IMR-90 (cell line): ENCODE measurements around the gene FOXQ1. TPM values are rescaled to one million over a fixed set of nuclear protein-coding genes. Genes with fewer than 3 reads are reported as not detected.

ENCODE experiments used
- ATAC-seq: fragments of 200-7000 bp; cut with Tn5 transposase; 2 replicates; pipeline ENCODE4 v1.9.1; 2020; ENCODE audit warnings: low read depth, mild to moderate bottlenecking, moderate library complexity
- BruUV-seq: library from RNA; stranded (reverse); fragments of 400-500 nt; replicated peaks from 2 replicates; lab custom pipeline; 2021; lab: Mats Ljungman, UMichigan
- CTCF ChIA-PET: fragments of 300-600 bp; formaldehyde crosslinking; extraction: SDS; loops from one replicate; lab custom pipeline; 2021; ENCODE audit warnings: antibody characterized with exemption; lab: Yijun Ruan, JAX
- POLR2A ChIA-PET: fragments of 300-600 bp; sonication (Branson Sonifier 250); formaldehyde crosslinking; loops from one replicate; lab custom pipeline; 2022; ENCODE audit warnings: antibody characterized with exemption; ENCODE audit not compliant: unreplicated experiment; lab: Charles Lee
- DNase-seq: peaks from one replicate; pipeline ENCODE4 v3.0.0; 2013
- H2AFZ ChIP-seq: replicated peaks from 2 replicates; pipeline ENCODE3; 2013; ENCODE audit warnings: low read length, mild to moderate bottlenecking; ENCODE audit not compliant: poor library complexity
- H2AK5ac ChIP-seq: 2 replicates; pipeline ENCODE4 v1.6.1; 2013; ENCODE audit warnings: low read depth, low read length, inconsistent platforms
- H2AK9ac ChIP-seq: replicated peaks from 2 replicates; pipeline ENCODE3; 2013; ENCODE audit warnings: mild to moderate bottlenecking, low read depth, low read length, moderate library complexity; ENCODE audit not compliant: poor library complexity
- H2BK120ac ChIP-seq: 2 replicates; pipeline ENCODE4 v1.6.1; 2013; ENCODE audit warnings: low read depth, low read length, inconsistent platforms
- H2BK15ac ChIP-seq: 3 replicates; pipeline ENCODE4 v1.6.1; 2013; ENCODE audit warnings: low read depth, low read length, inconsistent platforms
- H2BK20ac ChIP-seq: 2 replicates; pipeline ENCODE4 v1.6.1; 2013; ENCODE audit warnings: low read depth, mild to moderate bottlenecking, inconsistent platforms, low read length, moderate library complexity
- H2BK5ac ChIP-seq: 2 replicates; pipeline ENCODE4 v1.6.1; 2013; ENCODE audit warnings: mild to moderate bottlenecking, low read depth, low read length, inconsistent platforms; ENCODE audit not compliant: poor library complexity, severe bottlenecking
- H3K14ac ChIP-seq: replicated peaks from 2 replicates; pipeline ENCODE4 v1.6.1; 2013; ENCODE audit warnings: low read depth, low read length, inconsistent platforms
- H3K18ac ChIP-seq: 2 replicates; pipeline ENCODE4 v1.6.1; 2013; ENCODE audit warnings: low read depth, low read length, control low read depth
- H3K23ac ChIP-seq: 2 replicates; pipeline ENCODE4 v1.6.1; 2013; ENCODE audit warnings: low read depth, low read length, inconsistent platforms
- H3K27ac ChIP-seq: 2 replicates; pipeline ENCODE4 v1.5.1; 2013; ENCODE audit warnings: mild to moderate bottlenecking, control low read depth, low read length; ENCODE audit not compliant: insufficient read depth
- H3K27me3 ChIP-seq: 2 replicates; pipeline ENCODE4 v1.6.1; 2013; ENCODE audit warnings: low read length; ENCODE audit not compliant: control insufficient read depth, insufficient read depth
- H3K36me3 ChIP-seq: 2 replicates; pipeline ENCODE4 v1.6.1; 2013; ENCODE audit warnings: low read length, mixed read lengths; ENCODE audit not compliant: control insufficient read depth, insufficient read depth
- H3K4ac ChIP-seq: 2 replicates; pipeline ENCODE4 v1.6.1; 2013; ENCODE audit warnings: low read depth, low read length, inconsistent platforms
- H3K4me1 ChIP-seq: 2 replicates; pipeline ENCODE4 v1.6.1; 2013; ENCODE audit warnings: low read length, mixed read lengths; ENCODE audit not compliant: control insufficient read depth, insufficient read depth
- H3K4me2 ChIP-seq: 2 replicates; pipeline ENCODE4 v1.6.1; 2013; ENCODE audit warnings: low read depth, mild to moderate bottlenecking, control low read depth, low read length, moderate library complexity
- H3K4me3 ChIP-seq: 2 replicates; pipeline ENCODE4 v1.5.1; 2013; ENCODE audit warnings: low read depth, mild to moderate bottlenecking, control low read depth, low read length, moderate library complexity; ENCODE audit not compliant: insufficient read depth
- H3K56ac ChIP-seq: 2 replicates; pipeline ENCODE4 v1.6.1; 2013; ENCODE audit warnings: low read length, inconsistent platforms; ENCODE audit not compliant: insufficient read depth; ENCODE audit errors: extremely low read depth
- H3K79me1 ChIP-seq, 2 experiments: 2 replicates each; pipeline ENCODE4 v1.6.1; 2013; ENCODE audit warnings: low read length in 2 of 2, inconsistent platforms in 1 of 2, low read depth in 1 of 2
- H3K9ac ChIP-seq: 2 replicates; pipeline ENCODE4 v1.6.1; 2013; ENCODE audit warnings: low read depth, low read length, control low read depth
- H3K9me1 ChIP-seq: 2 replicates; pipeline ENCODE4 v1.6.1; 2013; ENCODE audit warnings: low read length, inconsistent platforms; ENCODE audit not compliant: insufficient read depth
- H3K9me3 ChIP-seq: 2 replicates; pipeline ENCODE4 v1.6.1; 2013; ENCODE audit warnings: low read length; ENCODE audit not compliant: control insufficient read depth, insufficient read depth
- H4K20me1 ChIP-seq: 2 replicates; pipeline ENCODE4 v1.6.1; 2013; ENCODE audit warnings: low read length, inconsistent platforms; ENCODE audit not compliant: insufficient read depth
- H4K5ac ChIP-seq: 2 replicates; pipeline ENCODE4 v1.6.1; 2013; ENCODE audit warnings: mild to moderate bottlenecking, low read depth, low read length, control low read depth
- H4K8ac ChIP-seq, 2 experiments: 2 replicates each; pipeline ENCODE4 v1.6.1; 2013; ENCODE audit warnings: low read depth in 2 of 2, low read length in 2 of 2, control low read depth in 1 of 2, inconsistent platforms in 1 of 2
- H4K91ac ChIP-seq: 2 replicates; pipeline ENCODE4 v1.6.1; 2013; ENCODE audit warnings: low read depth, low read length, inconsistent platforms; ENCODE audit not compliant: insufficient read depth
- BHLHE40 ChIP-seq: fragments of 150-350 bp; IDR thresholded peaks from 2 replicates; pipeline ENCODE4 v1.6.1; 2016; ENCODE audit warnings: mild to moderate bottlenecking, low read depth, low read length
- CEBPB ChIP-seq: IDR thresholded peaks from 2 replicates; pipeline ENCODE4 v1.6.1; 2012; ENCODE audit warnings: low read depth, low read length, improper control_type of control experiment
- CHD1 ChIP-seq: IDR thresholded peaks from 2 replicates; pipeline ENCODE4 v1.6.1; 2012; ENCODE audit warnings: low read depth, low read length, improper control_type of control experiment
- FOS ChIP-seq: fragments of 150-350 bp; IDR thresholded peaks from 2 replicates; pipeline ENCODE4 v1.6.1; 2016; ENCODE audit warnings: low read depth, low read length
- MAFK ChIP-seq: IDR thresholded peaks from 2 replicates; pipeline ENCODE4 v1.6.1; 2012; ENCODE audit warnings: low read depth, low read length, improper control_type of control experiment
- MAZ ChIP-seq: IDR thresholded peaks from 2 replicates; pipeline ENCODE4 v1.6.1; 2012; ENCODE audit warnings: low read depth, mild to moderate bottlenecking, low read length, improper control_type of control experiment, moderate library complexity, borderline replicate concordance
- MXI1 ChIP-seq: IDR thresholded peaks from 2 replicates; pipeline ENCODE4 v1.6.1; 2012; ENCODE audit warnings: low read depth, mild to moderate bottlenecking, low read length, moderate library complexity, borderline replicate concordance
- NFE2L2 ChIP-seq: fragments of 150-350 bp; IDR thresholded peaks from 2 replicates; pipeline ENCODE4 v1.6.1; 2016; ENCODE audit warnings: low read depth, mild to moderate bottlenecking, low read length
- POLR2A ChIP-seq: IDR thresholded peaks from 2 replicates; pipeline ENCODE4 v1.6.1; 2012; ENCODE audit warnings: mild to moderate bottlenecking, low read depth, low read length
- RAD21 ChIP-seq: IDR thresholded peaks from 2 replicates; pipeline ENCODE4 v1.6.1; 2012; ENCODE audit warnings: low read length, improper control_type of control experiment
- RCOR1 ChIP-seq: IDR thresholded peaks from 2 replicates; pipeline ENCODE4 v1.6.1; 2012; ENCODE audit warnings: mild to moderate bottlenecking, low read length, improper control_type of control experiment; ENCODE audit not compliant: insufficient replicate concordance
- RFX5 ChIP-seq: IDR thresholded peaks from 2 replicates; pipeline ENCODE4 v1.8.0; 2012; ENCODE audit warnings: low read depth, mild to moderate bottlenecking, low read length, moderate library complexity
- SMC3 ChIP-seq: fragments of 150-350 bp; IDR thresholded peaks from 2 replicates; pipeline ENCODE4 v1.6.1; 2016; ENCODE audit warnings: low read depth, mild to moderate bottlenecking, antibody characterized with exemption, low read length, moderate library complexity
- WGBS, 2 experiments: methylation state at CpG; one replicate each; pipeline versions ENCODE4 v1.1.5 to v1.1.7; 2013; ENCODE audit warnings: missing lambda C conversion rate in 2 of 2; ENCODE audit not compliant: insufficient read length in 1 of 2; ENCODE audit errors: extremely low coverage in 2 of 2; 5-methylcytosine and 5-hydroxymethylcytosine counted together
- dilution Hi-C: fragments of 300-500 bp; cut with HindIII; formaldehyde crosslinking; loops from one replicate; pipeline ENCODE4 v1.14.3; 2018; ENCODE audit warnings: low sequenced_read_pairs; ENCODE audit not compliant: unreplicated experiment
- in situ Hi-C: fragments of 300-500 bp; cut with MboI; formaldehyde crosslinking; loops from 3 replicates; pipeline ENCODE4 v1.14.3; 2019; ENCODE audit warnings: low sequenced_read_pairs, inconsistent platforms, mixed read lengths
- intact Hi-C: fragments of 100-400 bp; cut with micrococcal nuclease; formaldehyde crosslinking; loops from 2 replicates; pipeline ENCODE4 v1.10.0; 2022
- polyA plus RNA-seq, 3 experiments: library from polyadenylated mRNA; depleted of rRNA; stranded (reverse); fragments of >200 nt; gene quantifications; 2 replicates each; pipeline ENCODE4 v1.2.3, GENCODE V29; 2012; ENCODE audit warnings: low replicate concordance in 1 of 3
- total RNA-seq: library from RNA; depleted of rRNA; stranded (reverse); fragments of >200 nt; gene quantifications from 2 replicates; pipeline ENCODE4 v1.2.3, GENCODE V29; 2012
- TF ChIP-seq, protein P1 (sequence below): fragments of 150-350 bp; IDR thresholded peaks from 2 replicates; pipeline ENCODE4 v1.6.1; 2017; ENCODE audit warnings: mild to moderate bottlenecking, antibody characterized with exemption, low read length, low read depth
- TF ChIP-seq, protein P2 (sequence below): fragments of 150-350 bp; IDR thresholded peaks from 2 replicates; pipeline ENCODE4 v1.6.1; 2016; ENCODE audit warnings: low read depth, mild to moderate bottlenecking, low read length, moderate library complexity, borderline replicate concordance
- TF ChIP-seq, protein P3 (sequence below): conservative IDR thresholded peaks from 2 replicates; pipeline ENCODE4 v1.5.1; 2012; ENCODE audit warnings: mild to moderate bottlenecking, low read depth, low read length, improper control_type of control experiment

The FOXQ1 gene
- total and polyA plus RNA-seq, 2 of the 4 experiments (the other 2 are of a cell fraction): not detected

DNA sequence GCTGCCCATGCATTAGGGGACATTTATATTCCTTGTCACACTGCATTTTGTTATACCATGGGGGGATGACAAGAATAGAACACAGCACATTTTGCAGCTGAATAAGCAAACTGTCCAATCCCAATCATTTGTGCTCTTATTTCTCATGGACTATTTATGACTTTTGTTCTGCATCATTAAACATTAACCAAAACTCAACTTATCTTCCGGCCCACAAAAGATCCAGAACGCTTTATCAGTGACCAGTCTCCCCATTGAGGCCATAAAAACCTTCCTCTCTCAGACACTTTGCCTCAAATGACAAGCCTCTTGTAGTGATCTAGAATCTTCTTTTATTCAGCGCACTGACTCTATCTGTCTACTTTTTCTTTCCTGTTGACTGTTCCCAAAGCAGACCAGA is 28.4 kb upstream of the FOXQ1 start:
- CTCF ChIA-PET: interaction anchor here (0.6 to 0.7 kb wide), 2 partner anchors 10 to 198 kb away, joined by 3 read pairs; no protein-coding TSS in a partner anchor
- H3K23ac ChIP-seq: no peak overlapping the region
- POLR2A ChIA-PET: interaction anchor here (0.6 kb wide), 1 partner anchor 175 kb away, joined by 3 read pairs; no protein-coding TSS in a partner anchor
- H4K20me1 ChIP-seq: 0 out of 2 replicates have a peak, but pooled peaks cover 3% of the 10 kb centered on the region
- no peaks in the 10 kb centered on the region for H3K9me3 ChIP-seq
- no peak overlapping the region for H2AK9ac ChIP-seq
- peaks cover 10% of the 10 kb centered on the region for H3K9me1 ChIP-seq
- H4K5ac ChIP-seq: no peak overlapping the region
- H3K36me3 ChIP-seq: no peaks in the 10 kb centered on the region
- no peak overlapping the region for H2AFZ ChIP-seq
- WGBS, 2 experiments: no CpG with 5 or more reads among the region's 3 CpGs
- dilution Hi-C loops: no loop called here
- no peak overlapping the region for H3K4ac ChIP-seq
- TF ChIP-seq, protein P1, sequence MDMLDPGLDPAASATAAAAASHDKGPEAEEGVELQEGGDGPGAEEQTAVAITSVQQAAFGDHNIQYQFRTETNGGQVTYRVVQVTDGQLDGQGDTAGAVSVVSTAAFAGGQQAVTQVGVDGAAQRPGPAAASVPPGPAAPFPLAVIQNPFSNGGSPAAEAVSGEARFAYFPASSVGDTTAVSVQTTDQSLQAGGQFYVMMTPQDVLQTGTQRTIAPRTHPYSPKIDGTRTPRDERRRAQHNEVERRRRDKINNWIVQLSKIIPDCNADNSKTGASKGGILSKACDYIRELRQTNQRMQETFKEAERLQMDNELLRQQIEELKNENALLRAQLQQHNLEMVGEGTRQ: no peak
- TF ChIP-seq, protein P2, sequence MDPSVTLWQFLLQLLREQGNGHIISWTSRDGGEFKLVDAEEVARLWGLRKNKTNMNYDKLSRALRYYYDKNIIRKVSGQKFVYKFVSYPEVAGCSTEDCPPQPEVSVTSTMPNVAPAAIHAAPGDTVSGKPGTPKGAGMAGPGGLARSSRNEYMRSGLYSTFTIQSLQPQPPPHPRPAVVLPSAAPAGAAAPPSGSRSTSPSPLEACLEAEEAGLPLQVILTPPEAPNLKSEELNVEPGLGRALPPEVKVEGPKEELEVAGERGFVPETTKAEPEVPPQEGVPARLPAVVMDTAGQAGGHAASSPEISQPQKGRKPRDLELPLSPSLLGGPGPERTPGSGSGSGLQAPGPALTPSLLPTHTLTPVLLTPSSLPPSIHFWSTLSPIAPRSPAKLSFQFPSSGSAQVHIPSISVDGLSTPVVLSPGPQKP: no peak
- TF ChIP-seq RFX5: no peak
- no peak for TF ChIP-seq MXI1
- TF ChIP-seq, protein P3, sequence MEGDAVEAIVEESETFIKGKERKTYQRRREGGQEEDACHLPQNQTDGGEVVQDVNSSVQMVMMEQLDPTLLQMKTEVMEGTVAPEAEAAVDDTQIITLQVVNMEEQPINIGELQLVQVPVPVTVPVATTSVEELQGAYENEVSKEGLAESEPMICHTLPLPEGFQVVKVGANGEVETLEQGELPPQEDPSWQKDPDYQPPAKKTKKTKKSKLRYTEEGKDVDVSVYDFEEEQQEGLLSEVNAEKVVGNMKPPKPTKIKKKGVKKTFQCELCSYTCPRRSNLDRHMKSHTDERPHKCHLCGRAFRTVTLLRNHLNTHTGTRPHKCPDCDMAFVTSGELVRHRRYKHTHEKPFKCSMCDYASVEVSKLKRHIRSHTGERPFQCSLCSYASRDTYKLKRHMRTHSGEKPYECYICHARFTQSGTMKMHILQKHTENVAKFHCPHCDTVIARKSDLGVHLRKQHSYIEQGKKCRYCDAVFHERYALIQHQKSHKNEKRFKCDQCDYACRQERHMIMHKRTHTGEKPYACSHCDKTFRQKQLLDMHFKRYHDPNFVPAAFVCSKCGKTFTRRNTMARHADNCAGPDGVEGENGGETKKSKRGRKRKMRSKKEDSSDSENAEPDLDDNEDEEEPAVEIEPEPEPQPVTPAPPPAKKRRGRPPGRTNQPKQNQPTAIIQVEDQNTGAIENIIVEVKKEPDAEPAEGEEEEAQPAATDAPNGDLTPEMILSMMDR: no peak
- no peak for TF ChIP-seq CHD1
- TF ChIP-seq MAFK: no peak
- TF ChIP-seq NFE2L2: no peak
- no peak for TF ChIP-seq BHLHE40
- no peak for TF ChIP-seq CEBPB
- no peak for TF ChIP-seq MAZ
- TF ChIP-seq FOS: no peak
- no peak for TF ChIP-seq POLR2A
- TF ChIP-seq RCOR1: no peak
- no peak for TF ChIP-seq RAD21
- TF ChIP-seq SMC3: no peak
- DNase-seq: no peak
- ATAC-seq: no peak
- intact Hi-C loops: no loop called here
- BruUV-seq: no TSS peak
- no peak overlapping the region for H2BK120ac ChIP-seq
- H3K27me3 ChIP-seq: peaks cover 2% of the 10 kb centered on the region; the same call in 1 of the 2 replicates
- no peak overlapping the region for H4K91ac ChIP-seq
- H2BK20ac ChIP-seq: no peak overlapping the region
- no peak overlapping the region for H3K4me2 ChIP-seq
- no peak overlapping the region for H3K14ac ChIP-seq
- H3K79me1 ChIP-seq: no peaks in the 10 kb centered on the region
- in situ Hi-C loops: no loop called here
- H3K56ac ChIP-seq: no peak overlapping the region
- H3K4me1 ChIP-seq: peaks cover 16% of the 10 kb centered on the region
- H3K9ac ChIP-seq: no peak overlapping the region
- no peak overlapping the region for H4K8ac ChIP-seq
- H3K18ac ChIP-seq: no peak overlapping the region
- H2BK15ac ChIP-seq: no peak overlapping the region
- no peak overlapping the region for H3K27ac ChIP-seq
- H2BK5ac ChIP-seq: no peak overlapping the region
- H3K4me3 ChIP-seq: no peak overlapping the region
- no peak overlapping the region for H2AK5ac ChIP-seq
